NCI-H146 (cell line): Measurements from ENCODE around the gene TLK2.
"Not testable (repeated sequence)": the region's sequence is repeated elsewhere in the genome, so short reads cannot be mapped to it uniquely, and the experiment has no call there.

ENCODE experiments used
- DNase-seq: peaks from one replicate; lab custom pipeline; 2025; lab: John Stamatoyannopoulos, UW

TLK2 gene

DNA sequence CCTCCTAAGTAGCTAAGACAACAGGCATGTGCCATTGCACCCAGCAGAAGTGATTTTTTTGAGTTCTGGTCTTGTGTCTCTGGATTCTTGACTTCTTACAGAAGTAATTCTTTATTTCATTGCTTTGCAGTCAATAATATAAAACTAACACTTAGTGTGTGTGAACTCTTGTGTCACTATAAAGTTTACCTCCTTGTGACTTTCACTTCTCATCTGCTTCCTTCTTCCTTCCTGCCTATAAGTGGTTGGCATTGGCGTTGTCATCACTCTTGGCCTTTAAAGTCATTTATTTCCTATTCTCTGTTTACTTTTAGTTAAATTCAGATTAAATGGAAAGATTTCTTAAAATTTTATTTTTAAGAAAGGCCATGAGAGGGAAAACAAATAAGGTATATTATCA, 12.4 kb downstream of the TLK2 start:
- DNase-seq, result not testable (repeated sequence)

GRCh38 chr17:62493049-62493655, 14.5 kb downstream of the TLK2 start:
- not testable (repeated sequence) for DNase-seq

- DNase-seq, result not testable (repeated sequence)
Observed at GRCh38 chr17:62494073-62494472, 15.4 kb downstream of the TLK2 start.

- DNase-seq, result not testable (repeated sequence)
Observed at GRCh38 chr17:62496344-62496743, 17.7 kb downstream of the TLK2 start.

DNA sequence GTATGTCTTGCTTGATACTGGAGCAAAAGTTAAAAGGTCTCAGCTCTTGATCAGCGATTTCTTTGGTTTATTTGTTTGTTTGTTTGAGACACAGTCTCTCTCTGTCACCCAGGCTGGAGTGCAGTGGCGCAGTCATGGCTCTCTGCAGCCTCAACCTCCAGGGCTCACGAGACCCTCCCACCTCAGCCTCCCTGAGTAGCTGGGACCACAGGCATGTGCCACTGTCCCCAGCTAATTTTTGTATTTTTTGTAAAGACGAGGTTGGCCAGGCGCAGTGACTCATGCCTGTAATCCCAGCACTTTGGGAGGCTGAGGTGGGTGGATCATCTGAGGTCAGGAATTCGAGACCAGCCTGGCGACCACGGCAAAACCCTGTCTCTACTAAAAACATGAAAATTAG, 20.2 kb downstream of the TLK2 start:
- not testable (repeated sequence) for DNase-seq

DNA sequence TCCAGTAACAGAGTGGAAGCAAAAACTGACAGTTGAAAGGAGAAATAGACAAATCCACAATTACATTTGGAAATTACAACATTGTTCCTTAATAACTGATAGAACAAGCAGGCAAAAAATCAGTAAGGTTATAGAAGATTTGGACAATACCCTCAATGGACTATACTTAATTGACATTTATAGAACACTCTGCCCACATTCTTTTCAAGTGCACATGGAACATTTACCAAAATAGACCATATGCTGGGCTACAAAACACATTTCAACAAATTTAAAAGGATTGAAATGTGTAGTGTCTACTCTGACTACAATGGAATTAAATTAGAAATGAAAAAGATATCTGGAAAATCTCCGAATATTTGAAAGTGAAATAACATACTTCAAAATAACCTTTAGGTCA, 21.8 kb downstream of the TLK2 start:
- not testable (repeated sequence) for DNase-seq

DNA sequence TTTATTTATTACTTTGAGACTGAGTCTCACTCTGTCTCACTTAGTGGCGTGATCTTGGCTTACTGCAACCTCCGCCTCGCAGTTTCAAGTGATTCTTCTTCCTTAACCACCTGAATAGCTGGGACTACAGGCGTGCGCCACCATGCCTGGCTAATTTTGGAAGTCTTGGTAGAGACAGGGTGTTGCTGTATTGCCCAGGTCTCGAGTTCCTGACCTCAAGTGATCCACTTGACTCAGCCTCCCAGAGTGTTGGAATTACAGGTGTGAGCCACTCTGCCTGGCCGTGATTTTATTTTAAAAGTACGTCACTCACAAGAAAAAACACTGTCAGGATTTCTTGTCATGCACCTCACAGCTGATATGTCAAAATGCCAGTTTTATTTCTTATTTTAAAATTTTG, 26.2 kb downstream of the TLK2 start:
- DNase-seq, result not testable (repeated sequence)

DNA sequence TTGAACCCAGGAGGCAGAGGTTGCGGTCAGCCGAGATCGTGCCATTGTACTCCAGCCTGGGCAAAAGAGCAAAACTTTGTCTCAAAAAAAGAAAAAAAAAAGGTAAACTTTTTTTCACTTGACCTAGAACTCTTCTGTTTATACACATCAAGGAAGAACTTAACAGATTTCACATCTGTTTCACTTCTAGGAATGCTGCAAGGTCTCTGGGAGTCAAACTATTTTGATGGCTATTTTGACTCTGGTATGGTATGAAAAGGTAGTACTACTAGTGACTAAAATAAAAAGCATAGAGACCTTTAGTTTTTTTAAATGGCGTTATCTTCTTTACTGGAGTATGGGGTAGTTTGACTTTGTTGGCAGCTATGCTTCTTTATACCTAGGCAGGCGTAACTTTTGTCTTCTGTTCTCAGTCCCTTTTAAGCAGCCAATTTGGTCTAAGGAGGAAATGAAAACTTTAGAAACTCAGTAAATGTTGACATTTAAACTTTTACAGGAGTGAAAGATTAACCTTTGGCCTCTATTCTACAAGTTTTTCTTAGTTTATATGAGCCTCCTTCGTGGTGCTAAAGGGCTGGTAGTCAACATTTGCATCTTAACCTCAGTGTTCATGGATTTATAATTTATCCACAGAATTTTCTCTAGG, 28.7 kb downstream of the TLK2 start:
- DNase-seq, result not testable (repeated sequence)

DNA sequence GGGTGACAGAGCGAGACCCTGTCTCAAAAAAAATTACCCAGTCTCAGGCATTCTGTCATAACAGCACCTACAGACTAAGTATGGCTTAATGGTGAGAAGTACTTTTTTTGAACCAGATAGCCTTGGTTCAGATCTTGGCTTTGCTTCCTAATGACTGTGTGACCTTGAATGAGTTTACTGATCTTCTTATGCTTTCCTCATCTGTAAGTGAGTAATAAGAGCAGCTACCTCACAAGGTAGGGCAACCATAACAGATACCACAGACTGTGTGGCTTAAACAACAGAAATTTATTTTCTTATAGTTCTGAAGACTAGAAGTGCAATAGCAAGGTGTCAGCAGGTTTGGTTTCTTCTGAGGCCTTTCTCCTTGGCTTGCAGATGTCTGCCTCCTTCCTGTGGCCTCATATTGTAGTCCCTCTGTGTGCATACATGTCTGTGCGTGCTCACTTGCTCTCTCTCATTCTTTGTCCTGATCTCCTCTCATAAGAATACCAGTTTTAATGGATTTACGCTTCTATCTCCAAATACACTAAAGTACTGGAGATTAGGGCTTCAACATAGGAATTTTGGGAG, 31.7 kb downstream of the TLK2 start:
- not testable (repeated sequence) for DNase-seq

DNA sequence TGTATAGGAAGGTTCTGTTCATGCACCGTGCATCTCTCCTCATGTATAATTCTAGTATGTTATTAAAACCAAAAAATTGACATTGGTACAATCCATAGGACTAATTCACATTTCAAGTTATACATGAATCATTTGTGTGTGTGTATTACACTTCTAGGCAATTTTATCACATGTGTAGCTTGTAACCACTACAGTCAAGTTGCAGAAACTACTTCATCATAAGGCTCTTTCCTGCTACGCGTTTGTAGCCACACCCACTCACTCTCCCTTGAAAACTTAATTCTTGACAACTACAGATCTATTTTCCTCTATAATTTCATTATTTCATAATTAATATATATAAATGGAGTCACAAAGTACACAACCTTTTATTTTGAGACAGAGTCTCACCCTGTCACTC, 32.4 kb downstream of the TLK2 start:
- not testable (repeated sequence) for DNase-seq

- DNase-seq, result not testable (repeated sequence)
Observed at GRCh38 chr17:62516376-62516775, 37.8 kb downstream of the TLK2 start.

- DNase-seq, result not testable (repeated sequence)
Observed at GRCh38 chr17:62521295-62521694, 42.7 kb downstream of the TLK2 start.

- DNase-seq, result not testable (repeated sequence)
Observed at GRCh38 chr17:62524077-62524476, 45.5 kb downstream of the TLK2 start.

DNA sequence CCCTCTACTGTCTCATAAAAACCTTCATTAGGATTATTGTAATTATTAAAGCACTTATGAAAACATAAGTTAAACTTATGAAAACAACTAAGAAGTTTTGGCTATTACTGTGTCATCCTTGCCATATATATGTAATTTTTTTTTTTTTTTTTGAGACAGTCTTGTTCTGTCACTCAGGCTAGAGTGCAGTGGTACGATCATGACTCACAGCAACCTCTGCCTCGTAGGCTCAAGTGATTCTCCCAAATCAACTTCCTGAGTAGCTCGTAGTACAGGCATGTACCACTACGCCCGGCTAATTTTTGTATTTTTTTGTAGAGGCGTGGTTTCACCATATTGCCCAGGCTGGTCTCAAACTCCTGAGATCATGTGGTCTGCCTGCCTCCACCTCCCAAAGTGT, 46.7 kb downstream of the TLK2 start:
- not testable (repeated sequence) for DNase-seq

DNA sequence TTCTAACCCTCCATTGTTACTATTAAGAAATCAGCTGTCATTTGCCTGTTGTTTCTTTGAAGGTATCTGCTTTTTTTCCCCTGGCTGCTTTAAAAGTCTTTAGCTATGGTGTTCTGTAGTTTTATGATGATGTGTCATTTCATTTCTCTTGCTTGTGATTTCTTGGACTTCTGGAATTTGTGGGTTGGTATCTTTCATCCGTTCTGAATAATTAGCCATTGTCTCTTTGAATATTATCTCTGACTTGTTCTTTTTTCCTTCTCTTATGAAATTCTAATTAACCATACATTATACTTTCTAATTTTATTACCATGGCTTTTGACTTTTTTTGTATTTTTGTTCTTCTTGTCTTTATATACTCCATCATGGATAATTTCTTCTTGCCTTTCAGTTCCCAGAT, 52.3 kb downstream of the TLK2 start:
- not testable (repeated sequence) for DNase-seq

DNA sequence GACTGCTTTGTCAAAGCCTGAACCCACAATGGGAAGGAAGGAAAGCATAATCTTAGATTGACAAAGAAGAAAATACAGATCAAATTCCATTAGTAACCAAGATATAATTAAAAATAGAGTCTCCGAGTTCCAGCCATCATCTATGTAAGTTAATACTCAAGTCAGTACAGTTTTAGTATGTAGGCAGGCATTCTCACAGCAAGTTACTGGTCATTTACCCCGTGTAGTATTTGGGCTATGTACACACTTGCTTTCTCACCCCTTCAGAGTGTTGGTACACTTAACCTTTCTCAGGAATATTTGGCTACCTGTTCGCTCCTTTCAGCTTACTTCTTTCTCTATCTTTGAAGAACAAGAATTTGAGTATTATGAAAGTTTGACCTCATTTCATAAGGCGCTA, 57.9 kb downstream of the TLK2 start:
- not testable (repeated sequence) for DNase-seq

DNA sequence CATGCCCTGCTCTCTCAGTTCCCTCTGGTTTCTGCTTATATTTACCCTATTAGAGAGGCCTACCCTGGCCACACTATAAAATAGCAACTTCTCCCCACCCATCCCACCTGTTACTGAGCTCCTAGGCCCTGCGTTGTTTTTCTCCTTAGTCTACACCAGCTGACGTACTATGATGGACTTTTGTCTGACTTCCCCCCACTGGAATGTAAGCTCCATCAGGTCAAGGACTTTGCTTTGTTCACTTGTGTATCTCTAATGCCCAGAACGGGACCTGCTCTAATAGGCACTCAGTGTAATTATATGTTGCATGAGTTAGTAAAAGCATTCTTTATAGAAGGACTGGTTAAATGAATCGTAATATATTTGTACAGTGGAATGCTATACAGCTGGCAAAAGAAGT, 62.4 kb downstream of the TLK2 start:
- DNase-seq, result not testable (repeated sequence)

DNA sequence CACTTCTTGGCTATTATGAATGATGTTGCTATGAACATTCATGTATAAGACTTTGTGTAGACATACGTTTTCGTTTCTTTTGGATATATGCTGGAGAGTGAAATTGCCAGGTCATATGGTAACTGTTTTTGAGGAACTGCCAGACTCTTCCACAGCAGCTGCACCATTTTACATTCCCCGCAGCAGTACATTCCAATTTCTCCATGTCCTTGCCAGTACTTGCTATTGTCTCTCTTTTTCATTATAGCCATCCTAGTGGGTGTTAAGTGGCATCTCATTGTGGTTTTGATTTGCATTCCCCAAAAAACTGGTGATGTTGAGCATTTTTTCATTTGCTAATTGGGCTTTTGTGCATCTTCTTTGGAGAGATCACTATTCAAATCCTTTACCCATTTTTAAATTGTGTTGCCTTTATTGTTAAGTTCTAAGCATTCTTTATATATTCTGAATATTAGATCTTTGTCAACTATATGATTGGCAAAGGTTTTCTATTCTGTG, 64.7 kb downstream of the TLK2 start:
- DNase-seq, result not testable (repeated sequence)

DNA sequence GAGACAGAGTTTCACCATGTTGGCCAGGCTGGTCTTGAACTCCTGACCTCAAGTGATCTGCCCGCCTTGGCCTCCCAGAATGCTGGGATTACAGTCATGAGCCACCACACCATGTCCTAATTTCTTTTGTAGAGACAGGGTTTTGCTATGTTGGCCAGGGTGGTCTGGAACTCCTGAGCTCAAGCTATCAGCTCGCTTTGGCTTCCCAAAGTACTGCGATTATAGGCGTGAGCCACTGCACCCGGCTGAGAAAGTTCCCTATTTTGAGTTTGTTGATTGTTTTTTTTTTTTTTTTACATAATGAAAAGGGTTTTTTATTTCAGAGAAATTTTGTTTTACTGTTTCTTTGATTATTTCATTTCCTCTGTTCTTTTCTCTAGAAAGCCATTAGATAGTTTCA, 67.4 kb downstream of the TLK2 start:
- not testable (repeated sequence) for DNase-seq

GRCh38 chr17:62552851-62553659, 74.4 kb downstream of the TLK2 start:
- peak; percentile 12 for DNase-seq

GRCh38 chr17:62557532-62557931, 78.9 kb downstream of the TLK2 start:
- DNase-seq, result not testable (repeated sequence)

DNA sequence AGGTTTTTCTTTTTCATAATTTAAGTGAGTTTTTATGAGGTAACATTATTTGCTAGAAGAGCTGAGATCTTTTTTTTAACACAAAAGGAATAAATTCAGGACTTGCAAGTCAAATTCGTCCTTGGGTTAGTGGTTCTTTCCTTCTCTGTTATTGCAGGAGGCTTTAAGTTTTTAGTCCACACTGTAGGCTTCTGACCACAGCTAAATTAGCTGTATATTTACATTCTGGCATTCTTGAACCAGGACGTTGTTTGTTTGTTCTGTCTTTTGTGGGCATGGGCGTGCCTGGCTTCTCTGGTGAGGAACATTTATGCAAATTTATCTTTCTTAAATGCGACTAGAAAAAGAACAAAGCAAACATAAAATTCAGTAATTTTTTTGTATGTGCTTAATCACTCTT, 80.3 kb downstream of the TLK2 start:
- not testable (repeated sequence) for DNase-seq
